Measurements from ENCODE around the gene CDC14A. TPM values are rescaled to one million over a fixed set of nuclear protein-coding genes. Genes with fewer than 3 reads are reported as not detected.

CDC14A gene
- total and polyA plus RNA-seq, 2 of the 8 experiments (the other 6 are each of a cell fraction or from before 2014, with no cell fraction given), result 3.2 to 8.9 TPM

GRCh38 chr1:100359139-100359538 lies 6.8 kb downstream of the CDC14A start:
- Histone ChIP-seq H3K56ac (replicated peaks; ENCODE audit: insufficient read length, low read depth, low read length) (no peak overlapping the region), H3K23me2 (ENCODE audit: low read depth, low read length) (no peaks in the 10 kb centered on the region), H3K9me3 (ENCODE audit: insufficient read depth in 2 of 2, low read depth in 1 of 2, low read length in 1 of 2) (no peaks in the 10 kb centered on the region), H3K9ac (replicated peaks in 1 of 4; ENCODE audit: extremely low read depth in 1 of 4, low read depth in 3 of 4, low read length in 3 of 4) (no peak overlapping the region), H4K8ac (ENCODE audit: extremely low read depth, insufficient read depth, low read length) (no peak overlapping the region), H4K5ac (ENCODE audit: insufficient read length, low read depth, low read length) (no peak overlapping the region), H2BK120ac (replicated peaks; ENCODE audit: low read depth, low read length) (no peak overlapping the region), H3K79me1 (ENCODE audit: low read depth, low read length) (peaks cover 6% of the 10 kb centered on the region; the same call in 1 of the 2 replicates), H3K14ac (ENCODE audit: insufficient read length) (no peak overlapping the region), H3K4ac (replicated peaks; ENCODE audit: insufficient read length, low read depth, low read length) (no peak overlapping the region), H3K4me3 (ENCODE audit: extremely low read depth in 1 of 4, insufficient read depth in 2 of 4, low read depth in 3 of 4, low read length in 4 of 4) (no peak overlapping the region), H3K23ac (ENCODE audit: insufficient read length) (no peak overlapping the region), H2BK15ac (ENCODE audit: low read length) (no peak overlapping the region), H3K18ac (ENCODE audit: extremely low read depth, low read length) (no peak overlapping the region), H4K91ac (replicated peaks; ENCODE audit: insufficient read length, low read length) (no peak overlapping the region), H3K4me1 (replicated peaks in 1 of 4; ENCODE audit: control insufficient read depth in 3 of 4, insufficient read depth in 4 of 4, low read length in 3 of 4) (peaks cover 2 to 10% (median 7%) of the 10 kb centered on the region in 4 experiments; a peak in 5 of 7 replicates), H3K4me2 (ENCODE audit: insufficient read depth in 1 of 2, low read depth in 2 of 2, low read length in 2 of 2) (no peak overlapping the region), H2AFZ (ENCODE audit: low read length) (no peak overlapping the region), H3K36me3 (ENCODE audit: control insufficient read depth in 2 of 4, insufficient read depth in 4 of 4, low read length in 3 of 4) (peaks cover 0 to 3% (median 0%) of the 10 kb centered on the region in 4 experiments; a peak in 1 of 8 replicates), H2BK5ac (ENCODE audit: low read depth, low read length) (no peak overlapping the region), H3K27me3 (replicated peaks in 1 of 4; ENCODE audit: control insufficient read depth in 3 of 4, extremely low read depth in 1 of 4, insufficient read depth in 3 of 4, low read length in 3 of 4) (no peaks in the 10 kb centered on the region), H3K27ac (ENCODE audit: low read depth, low read length) (no peak overlapping the region), H3K79me2 (ENCODE audit: control insufficient read depth in 1 of 2, insufficient read depth in 2 of 2, low read length in 2 of 2) (peaks cover 0 to 62% of the 10 kb centered on the region in 2 experiments; a peak in 3 of 4 replicates), H2BK20ac (ENCODE audit: low read length) (no peak overlapping the region), H2AK5ac (ENCODE audit: low read depth, low read length) (no peak overlapping the region), H2BK12ac (ENCODE audit: low read depth, low read length) (no peak overlapping the region), H4K20me1 (replicated peaks in 1 of 2; ENCODE audit: control insufficient read depth in 1 of 2, insufficient read depth in 2 of 2, low read length in 2 of 2) (peaks cover 4% of the 10 kb centered on the region in 2 experiments)
- no peak for FAIRE-seq
- DNase-seq (ENCODE audit: low read depth in 1 of 2, low spot score in 2 of 2), result no peak
- ChIA-PET CTCF (ENCODE audit: partially characterized antibody) (interaction anchor here (0.5 to 2.3 kb wide), 8 partner anchors 9 to 215 kb away, joined by 3 to 11 read pairs (median 5); partner anchors contain the start of gene RTCA), POLR2A (ENCODE audit: partially characterized antibody) (interaction anchor here (0.9 kb wide), 1 partner anchor 8 kb away, joined by 5 read pairs; no protein-coding TSS in a partner anchor)
- 96% methylated on average over 1 of the region's 1 CpG; no CpG with 5 or more reads in 1 of the 2 experiments for WGBS, 2 experiments (ENCODE audit: extremely low coverage in 1 of 2, insufficient coverage in 1 of 2, insufficient read length in 1 of 2, insufficient replicate concordance in 2 of 2, low coverage in 1 of 2, low lambda C conversion rate in 2 of 2, missing lambda C conversion rate in 1 of 2)
- TF ChIP-seq KDM5A (IDR thresholded peaks at IDR 0.05; ENCODE audit: low read length) (no peak), TBP (IDR thresholded peaks at IDR 0.05; ENCODE audit: low read depth, low read length) (no peak), RFX5 (IDR thresholded peaks at IDR 0.05; ENCODE audit: borderline replicate concordance, low read depth, low read length) (no peak), NRF1 (IDR thresholded peaks at IDR 0.05; ENCODE audit: low read depth, low read length) (no peak), GTF2F1 (IDR thresholded peaks at IDR 0.05; ENCODE audit: borderline replicate concordance, low read depth, low read length) (no peak), ASH2L (IDR thresholded peaks at IDR 0.05; ENCODE audit: low read length) (no peak), SP2 (IDR thresholded peaks at IDR 0.05; ENCODE audit: low read length) (no peak), BACH1 (IDR thresholded peaks at IDR 0.05; ENCODE audit: low read length) (no peak), SIN3A (conservative IDR thresholded peaks at IDR 0.05 in 1 of 2, IDR thresholded peaks at IDR 0.05 in 1 of 2; ENCODE audit: low read depth in 1 of 2, low read length in 2 of 2) (no peak), JUN (IDR thresholded peaks at IDR 0.05; ENCODE audit: low read depth, low read length) (no peak), SIRT6 (IDR thresholded peaks at IDR 0.05; ENCODE audit: low read length) (no peak), HDAC2 (IDR thresholded peaks at IDR 0.05; ENCODE audit: borderline replicate concordance in 1 of 2, low read depth in 2 of 2, low read length in 2 of 2) (no peak), POLR2A (IDR thresholded peaks at IDR 0.05; ENCODE audit: control extremely low read depth in 1 of 2, low read depth in 2 of 2, low read length in 2 of 2) (no peak)
- TF ChIP-seq, protein P1, sequence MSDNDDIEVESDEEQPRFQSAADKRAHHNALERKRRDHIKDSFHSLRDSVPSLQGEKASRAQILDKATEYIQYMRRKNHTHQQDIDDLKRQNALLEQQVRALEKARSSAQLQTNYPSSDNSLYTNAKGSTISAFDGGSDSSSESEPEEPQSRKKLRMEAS (IDR thresholded peaks at IDR 0.05), result no peak

All from H1 (cell line).